ENCODE results near the gene IRS2.

DNA sequence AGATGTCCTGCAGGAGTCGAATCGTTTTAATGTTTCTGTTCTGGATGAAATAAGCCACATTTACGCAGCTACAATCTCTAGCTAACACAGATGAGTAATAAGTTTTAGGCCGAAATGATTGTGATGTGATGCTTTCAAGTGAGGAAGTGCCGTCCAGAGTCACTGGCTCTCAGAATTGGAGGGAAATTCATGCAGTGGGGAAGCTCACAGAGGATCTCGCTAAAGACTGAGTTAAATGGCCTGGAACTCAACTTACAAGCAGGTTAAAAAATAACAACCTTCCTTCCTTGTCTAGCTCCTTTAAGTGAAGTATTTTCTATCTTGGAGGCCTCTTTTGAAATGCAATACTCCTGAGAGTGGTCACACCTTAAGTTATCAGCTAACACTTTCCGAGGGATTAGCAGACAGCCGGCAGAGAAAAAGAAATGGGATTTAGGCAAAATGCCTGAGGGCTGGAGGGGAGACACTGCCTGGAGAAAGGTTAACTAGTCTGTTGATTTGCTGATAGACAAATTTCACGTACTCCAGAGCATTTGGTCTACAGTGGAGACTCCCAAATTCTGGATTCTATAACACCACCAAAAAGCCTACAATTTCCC is 74.2 kb downstream of the IRS2 start:
- TF ChIP-seq, protein P1, sequence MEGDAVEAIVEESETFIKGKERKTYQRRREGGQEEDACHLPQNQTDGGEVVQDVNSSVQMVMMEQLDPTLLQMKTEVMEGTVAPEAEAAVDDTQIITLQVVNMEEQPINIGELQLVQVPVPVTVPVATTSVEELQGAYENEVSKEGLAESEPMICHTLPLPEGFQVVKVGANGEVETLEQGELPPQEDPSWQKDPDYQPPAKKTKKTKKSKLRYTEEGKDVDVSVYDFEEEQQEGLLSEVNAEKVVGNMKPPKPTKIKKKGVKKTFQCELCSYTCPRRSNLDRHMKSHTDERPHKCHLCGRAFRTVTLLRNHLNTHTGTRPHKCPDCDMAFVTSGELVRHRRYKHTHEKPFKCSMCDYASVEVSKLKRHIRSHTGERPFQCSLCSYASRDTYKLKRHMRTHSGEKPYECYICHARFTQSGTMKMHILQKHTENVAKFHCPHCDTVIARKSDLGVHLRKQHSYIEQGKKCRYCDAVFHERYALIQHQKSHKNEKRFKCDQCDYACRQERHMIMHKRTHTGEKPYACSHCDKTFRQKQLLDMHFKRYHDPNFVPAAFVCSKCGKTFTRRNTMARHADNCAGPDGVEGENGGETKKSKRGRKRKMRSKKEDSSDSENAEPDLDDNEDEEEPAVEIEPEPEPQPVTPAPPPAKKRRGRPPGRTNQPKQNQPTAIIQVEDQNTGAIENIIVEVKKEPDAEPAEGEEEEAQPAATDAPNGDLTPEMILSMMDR (IDR thresholded peaks at IDR 0.05): no peak
- no peak for TF ChIP-seq POLR2A (IDR thresholded peaks at IDR 0.05)

Measured in body of pancreas (tissue), 4 donors.